Hematopoietic multipotent progenitor cell treated with erythropoietin and hydrocortisone succinate and interleukin-3 and kit ligand, for 15 days (in vitro differentiated cells): ENCODE data around the gene ANAPC4.

ENCODE experiments used
- DNase-seq: peaks from one replicate; pipeline ENCODE4 v3.0.0-alpha.2; 2015; ENCODE audit warnings: low spot score

ANAPC4 gene

GRCh38 chr4:25437926-25438325, 60.9 kb downstream of the ANAPC4 start:
- no peak for DNase-seq

GRCh38 chr4:25439918-25440477, 62.9 kb downstream of the ANAPC4 start:
- peak; percentile 70 for DNase-seq

GRCh38 chr4:25440478-25441030, 63.5 kb downstream of the ANAPC4 start:
- DNase-seq: no peak

- no peak for DNase-seq
Observed at GRCh38 chr4:25441519-25442117, 64.6 kb downstream of the ANAPC4 start.

- no peak for DNase-seq
Observed at GRCh38 chr4:25442863-25443307, 65.8 kb downstream of the ANAPC4 start.

- no peak for DNase-seq
Observed at GRCh38 chr4:25443851-25444250, 66.8 kb downstream of the ANAPC4 start.

GRCh38 chr4:25446611-25447010, 69.5 kb downstream of the ANAPC4 start:
- no peak for DNase-seq

GRCh38 chr4:25448379-25449109, 71.5 kb downstream of the ANAPC4 start:
- DNase-seq: no peak

GRCh38 chr4:25449270-25449669, 72.2 kb downstream of the ANAPC4 start:
- DNase-seq: no peak

GRCh38 chr4:25449688-25450087, 72.6 kb downstream of the ANAPC4 start:
- DNase-seq: no peak

- no peak for DNase-seq
Observed at GRCh38 chr4:25450491-25450901, 73.4 kb downstream of the ANAPC4 start.

- DNase-seq: no peak
Observed at GRCh38 chr4:25451676-25452075, 74.6 kb downstream of the ANAPC4 start.

GRCh38 chr4:25452081-25452480, 75.0 kb downstream of the ANAPC4 start:
- no peak for DNase-seq

- DNase-seq: no peak
Observed at GRCh38 chr4:25454476-25454875, 77.4 kb downstream of the ANAPC4 start.

GRCh38 chr4:25457053-25457715, 80.1 kb downstream of the ANAPC4 start:
- DNase-seq: no peak

- DNase-seq: no peak
Observed at GRCh38 chr4:25466966-25467697, 90.1 kb downstream of the ANAPC4 start.

GRCh38 chr4:25467843-25468242, 90.8 kb downstream of the ANAPC4 start:
- no peak for DNase-seq
